Fibroblast of lung (primary cell): ENCODE measurements around the gene DNAJC7. TPM values are rescaled to one million over a fixed set of nuclear protein-coding genes. Genes with fewer than 3 reads are reported as not detected.
A peak's percentile ranks its signal among the peaks of the same experiment; 100 is the strongest.

Source experiments
- DNase-seq, 2 donors: peaks; one replicate each; pipeline versions ENCODE4 v3.0.0 to v3.0.0-alpha.2; 2010; ENCODE audit warnings: low read depth in 2 of 2
- H2AFZ ChIP-seq: 2 replicates; pipeline ENCODE4 v1.5.1; 2012; ENCODE audit warnings: low read length, control low read depth, inconsistent platforms
- H3K27ac ChIP-seq: 2 replicates; pipeline ENCODE4 v1.5.1; 2011; ENCODE audit warnings: low read length, control low read depth; ENCODE audit not compliant: insufficient read depth
- H3K27me3 ChIP-seq: 2 replicates; pipeline ENCODE4 v1.5.1; 2011; ENCODE audit warnings: mild to moderate bottlenecking, low read length; ENCODE audit not compliant: control insufficient read depth, insufficient read depth
- H3K36me3 ChIP-seq: 2 replicates; pipeline ENCODE4 v1.5.1; 2011; ENCODE audit warnings: low read length; ENCODE audit not compliant: control insufficient read depth, insufficient read depth
- H3K4me1 ChIP-seq: 2 replicates; pipeline ENCODE4 v1.5.1; 2011; ENCODE audit warnings: low read length; ENCODE audit not compliant: control insufficient read depth, insufficient read depth; ENCODE audit errors: extremely low read depth
- H3K4me2 ChIP-seq: 2 replicates; pipeline ENCODE4 v1.5.1; 2011; ENCODE audit warnings: low read length, control low read depth; ENCODE audit not compliant: insufficient read depth; ENCODE audit errors: extremely low read depth
- H3K4me3 ChIP-seq, 4 experiments: fragments of 200-600 bp in 1 of 4; sonication (generic) in 1 of 4; replicated peaks in 1 of 4; 2 replicates each; pipeline ENCODE4 v1.5.1; 2011 to 2016; ENCODE audit warnings: low read length in 4 of 4, low read depth in 3 of 4, mild to moderate bottlenecking in 3 of 4, control low read depth in 2 of 4, inconsistent platforms in 1 of 4, mixed read lengths in 1 of 4; ENCODE audit not compliant: insufficient read depth in 1 of 4; ENCODE audit errors: control extremely low read depth in 1 of 4
- H3K79me2 ChIP-seq: 2 replicates; pipeline ENCODE4 v1.5.1; 2012; ENCODE audit warnings: mild to moderate bottlenecking, low read length, inconsistent platforms; ENCODE audit not compliant: control insufficient read depth, insufficient read depth
- H3K9ac ChIP-seq: 2 replicates; pipeline ENCODE4 v1.5.1; 2011; ENCODE audit warnings: mild to moderate bottlenecking, low read length, control low read depth; ENCODE audit not compliant: insufficient read depth
- H3K9me3 ChIP-seq: 2 replicates; pipeline ENCODE4 v1.5.1; 2012; ENCODE audit warnings: low read depth, low read length; ENCODE audit not compliant: control insufficient read depth, insufficient read depth
- H4K20me1 ChIP-seq: 2 replicates; pipeline ENCODE4 v1.5.1; 2011; ENCODE audit warnings: low read length; ENCODE audit not compliant: control insufficient read depth, insufficient read depth; ENCODE audit errors: extremely low read depth
- EZH2 ChIP-seq: IDR thresholded peaks from 2 replicates; pipeline ENCODE4 v1.5.1; 2012; ENCODE audit warnings: low read length, control low read depth, mild to moderate bottlenecking; ENCODE audit errors: missing control alignments
- polyA plus RNA-seq, 2 donors: library from polyadenylated mRNA; depleted of rRNA in 1 of 2; stranded (reverse) in 1 of 2; unstranded in 1 of 2; fragments of >200 nt; gene quantifications; 2 replicates each; pipeline ENCODE4 v1.2.1, GENCODE V29; 2011 to 2012; ENCODE audit warnings: missing spikeins in 1 of 2
- total RNA-seq: library from RNA; depleted of rRNA; stranded (reverse); fragments of >200 nt; gene quantifications from 2 replicates; pipeline ENCODE4 v1.2.1, GENCODE V29; 2014
- TF ChIP-seq, protein P1 (sequence below), 2 donors: IDR thresholded peaks in 1 of 2; conservative IDR thresholded peaks in 1 of 2; 1 replicate in 1 of 2; 2 replicates in 1 of 2; pipeline ENCODE4 v1.5.1; 2011 to 2012; ENCODE audit warnings: low read length in 2 of 2, control low read depth in 1 of 2, inconsistent platforms in 1 of 2, low read depth in 1 of 2, mild to moderate bottlenecking in 1 of 2

DNAJC7 gene
- total and polyA plus RNA-seq, 2 donors (not counting 1 experiment from before 2014, with no cell fraction given) = 53.5 to 78.8 TPM

DNA sequence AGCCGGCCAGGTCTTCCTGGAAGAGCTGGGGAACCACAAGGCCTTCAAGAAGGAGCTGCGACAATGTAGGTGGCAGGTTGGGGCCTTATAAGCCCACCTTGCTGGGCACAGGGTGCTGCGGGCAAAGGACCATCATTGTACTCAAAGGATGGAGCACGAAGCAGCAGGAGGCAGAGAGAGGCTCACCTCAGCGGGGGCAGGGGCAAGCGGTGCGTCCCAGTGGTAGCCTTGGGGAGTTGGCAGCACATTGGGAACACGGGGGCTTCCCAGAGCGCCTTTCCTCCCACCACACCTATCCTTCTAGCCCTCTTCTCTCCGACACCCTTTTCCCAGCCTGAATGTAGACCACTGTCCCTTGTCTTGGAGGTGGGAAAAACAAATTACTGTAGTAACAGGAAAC is 48.6 kb downstream of the DNAJC7 start:
- TF ChIP-seq, protein P1, sequence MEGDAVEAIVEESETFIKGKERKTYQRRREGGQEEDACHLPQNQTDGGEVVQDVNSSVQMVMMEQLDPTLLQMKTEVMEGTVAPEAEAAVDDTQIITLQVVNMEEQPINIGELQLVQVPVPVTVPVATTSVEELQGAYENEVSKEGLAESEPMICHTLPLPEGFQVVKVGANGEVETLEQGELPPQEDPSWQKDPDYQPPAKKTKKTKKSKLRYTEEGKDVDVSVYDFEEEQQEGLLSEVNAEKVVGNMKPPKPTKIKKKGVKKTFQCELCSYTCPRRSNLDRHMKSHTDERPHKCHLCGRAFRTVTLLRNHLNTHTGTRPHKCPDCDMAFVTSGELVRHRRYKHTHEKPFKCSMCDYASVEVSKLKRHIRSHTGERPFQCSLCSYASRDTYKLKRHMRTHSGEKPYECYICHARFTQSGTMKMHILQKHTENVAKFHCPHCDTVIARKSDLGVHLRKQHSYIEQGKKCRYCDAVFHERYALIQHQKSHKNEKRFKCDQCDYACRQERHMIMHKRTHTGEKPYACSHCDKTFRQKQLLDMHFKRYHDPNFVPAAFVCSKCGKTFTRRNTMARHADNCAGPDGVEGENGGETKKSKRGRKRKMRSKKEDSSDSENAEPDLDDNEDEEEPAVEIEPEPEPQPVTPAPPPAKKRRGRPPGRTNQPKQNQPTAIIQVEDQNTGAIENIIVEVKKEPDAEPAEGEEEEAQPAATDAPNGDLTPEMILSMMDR (conservative IDR thresholded peaks at IDR 0.05 in 1 of 2, IDR thresholded peaks at IDR 0.05 in 1 of 2; ENCODE audit: low read depth in 1 of 2, low read length in 2 of 2) = no peak
- no peak for TF ChIP-seq EZH2
- DNase-seq = no peak
- H3K4me1 ChIP-seq = peaks cover 8% of the 10 kb centered on the region
- no peaks in the 10 kb centered on the region for H3K9me3 ChIP-seq
- H3K27ac ChIP-seq = no peak overlapping the region
- H3K36me3 ChIP-seq = peaks cover 21% of the 10 kb centered on the region
- no peak overlapping the region for H3K9ac ChIP-seq
- no peak overlapping the region for H3K4me2 ChIP-seq
- peak overlapping the region in 1 of 4 experiments; percentile 10 for H3K4me3 ChIP-seq
- H4K20me1 ChIP-seq = no peaks in the 10 kb centered on the region
- no peaks in the 10 kb centered on the region for H3K27me3 ChIP-seq
- H3K79me2 ChIP-seq = peaks cover 41% of the 10 kb centered on the region
- H2AFZ ChIP-seq = no peak overlapping the region

DNA sequence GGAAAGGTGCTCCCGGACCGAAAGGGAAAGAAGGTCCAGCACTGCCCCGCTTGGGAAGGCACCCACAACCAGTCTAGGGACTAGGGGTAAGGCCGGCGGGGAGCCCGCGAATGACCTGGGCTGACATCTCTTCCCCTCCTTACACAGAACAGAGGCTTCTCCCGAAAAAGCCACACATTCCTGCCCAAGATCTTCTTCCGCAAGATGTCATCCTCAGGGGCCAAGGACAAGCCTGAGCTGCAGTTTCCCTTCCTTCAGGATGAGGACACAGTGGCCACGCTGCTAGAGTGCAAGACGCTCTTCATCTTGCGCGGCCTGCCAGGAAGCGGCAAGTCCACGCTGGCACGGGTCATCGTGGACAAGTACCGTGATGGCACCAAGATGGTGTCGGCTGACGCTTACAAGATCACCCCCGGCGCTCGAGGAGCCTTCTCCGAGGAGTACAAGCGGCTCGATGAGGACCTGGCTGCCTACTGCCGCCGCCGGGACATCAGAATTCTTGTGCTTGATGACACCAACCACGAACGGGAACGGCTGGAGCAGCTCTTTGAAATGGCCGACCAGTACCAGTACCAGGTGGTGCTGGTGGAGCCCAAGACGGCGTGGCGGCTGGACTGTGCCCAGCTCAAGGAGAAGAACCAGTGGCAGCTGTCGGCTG is 49.2 kb downstream of the DNAJC7 start:
- Histone ChIP-seq H3K27ac (no peak overlapping the region), H3K9me3 (no peaks in the 10 kb centered on the region), H3K9ac (no peak overlapping the region), H3K36me3 (peaks cover 19% of the 10 kb centered on the region), H4K20me1 (no peaks in the 10 kb centered on the region), H3K4me1 (peaks cover 8% of the 10 kb centered on the region), H3K79me2 (peaks cover 41% of the 10 kb centered on the region), H3K4me3 (peak overlapping the region; percentile 78 to 97 (median 86)), H2AFZ (no peak overlapping the region), H3K4me2 (peak overlapping the region; percentile 83), H3K27me3 (no peaks in the 10 kb centered on the region)
- TF ChIP-seq, protein P1 (conservative IDR thresholded peaks at IDR 0.05 in 1 of 2, IDR thresholded peaks at IDR 0.05 in 1 of 2; ENCODE audit: low read depth in 1 of 2, low read length in 2 of 2) = no peak
- no peak for TF ChIP-seq EZH2
- DNase-seq = no peak

DNA sequence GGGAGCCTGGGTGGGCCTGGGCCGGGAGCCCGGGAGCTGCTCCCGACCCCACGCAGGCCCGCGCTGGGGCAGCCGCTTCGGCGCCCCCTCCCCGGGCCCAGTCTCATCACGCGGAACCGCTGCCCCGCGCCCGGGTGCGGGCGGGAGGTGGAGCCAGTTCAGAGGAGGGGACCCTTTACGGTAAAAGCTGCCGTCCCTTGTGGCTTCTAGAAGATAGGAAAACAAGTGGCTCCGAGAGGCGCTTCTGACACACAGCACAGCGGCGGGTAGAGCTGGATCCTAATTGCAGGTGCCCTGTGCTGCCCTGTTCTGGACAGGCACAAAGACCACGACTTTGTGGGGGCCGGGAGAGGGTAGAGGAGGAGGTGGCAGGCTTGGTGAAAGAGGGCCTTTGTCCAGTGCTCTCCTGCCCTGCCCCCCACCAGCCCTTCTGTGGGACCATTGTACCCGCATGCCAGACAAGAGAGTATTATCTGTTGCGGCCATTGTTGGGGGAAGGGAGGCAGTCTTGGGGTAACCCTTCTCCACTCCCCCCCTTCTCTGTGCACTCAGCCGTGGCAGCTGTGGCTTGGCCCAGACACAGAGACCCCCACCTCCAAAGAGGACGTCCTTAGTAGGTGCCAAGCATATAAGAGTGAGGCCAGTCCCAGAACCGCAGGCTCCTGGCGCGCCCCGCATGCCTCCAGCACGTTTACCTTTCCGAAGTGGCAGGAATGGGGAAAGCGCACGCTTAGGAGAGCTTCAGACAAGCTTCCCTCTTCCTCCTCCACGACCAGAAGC is 49.9 kb downstream of the DNAJC7 start:
- Histone ChIP-seq H2AFZ (no peak overlapping the region), H3K27me3 (no peaks in the 10 kb centered on the region), H3K36me3 (peaks cover 14% of the 10 kb centered on the region), H3K9me3 (no peaks in the 10 kb centered on the region), H3K4me2 (peak overlapping the region; percentile 83), H3K4me3 (peak overlapping the region; percentile 78 to 97 (median 86)), H3K4me1 (peaks cover 6% of the 10 kb centered on the region), H3K79me2 (peaks cover 37% of the 10 kb centered on the region), H3K27ac (peak overlapping the region; percentile 73), H4K20me1 (no peaks in the 10 kb centered on the region), H3K9ac (peak overlapping the region; percentile 85)
- peak in 1 of 2 donors; percentile 17 for DNase-seq
- TF ChIP-seq, protein P1 (conservative IDR thresholded peaks at IDR 0.05 in 1 of 2, IDR thresholded peaks at IDR 0.05 in 1 of 2; ENCODE audit: low read depth in 1 of 2, low read length in 2 of 2) = no peak
- TF ChIP-seq EZH2 = no peak
